ENCODE results near the gene SIRPA.
A peak's percentile ranks its signal among the peaks of the same experiment; 100 is the strongest.

Gene SIRPA

DNA sequence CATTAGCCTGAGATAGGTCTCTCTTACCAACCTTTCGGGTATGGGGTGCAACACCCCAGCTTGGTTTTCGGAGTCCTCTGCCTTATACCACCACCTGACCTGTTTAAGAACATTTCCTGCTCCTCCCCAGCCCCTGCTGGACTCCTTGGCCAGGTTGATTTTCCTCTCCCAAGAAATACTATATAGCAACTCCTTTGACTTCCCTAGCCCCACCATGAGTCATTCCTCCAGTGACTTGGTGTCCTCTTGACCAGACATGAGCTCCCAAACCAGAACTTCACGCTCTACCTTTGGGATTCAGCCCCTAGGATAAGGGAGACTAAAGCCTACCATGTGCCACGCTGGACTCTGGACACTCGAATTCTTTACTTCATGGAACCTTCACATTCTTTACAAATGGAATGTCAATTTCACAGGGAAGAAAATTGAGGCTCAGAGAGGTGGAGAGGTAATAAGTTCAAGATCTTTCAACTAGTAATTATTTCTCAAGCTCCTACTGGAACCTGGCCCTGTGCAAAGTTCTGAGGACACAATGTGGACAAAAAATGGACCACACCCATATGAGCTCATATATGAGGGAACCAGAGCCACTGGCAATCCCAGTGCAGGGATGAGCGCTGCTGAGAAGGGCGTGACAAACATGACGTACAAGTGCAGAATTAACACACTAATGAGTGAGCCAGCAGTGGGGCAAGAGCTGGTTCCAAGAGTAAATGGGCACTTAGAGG, 48.2 kb downstream of the SIRPA start:
- peak overlapping the region; percentile 31 for H3K27ac Mint-ChIP-seq
- no peaks in the 10 kb centered on the region for H3K9me3 Mint-ChIP-seq
- H3K27me3 Mint-ChIP-seq: peaks cover 7% of the 10 kb centered on the region
- ATAC-seq (ENCODE audit: low read depth) (no peak), DNase-seq (ENCODE audit: low spot score in 2 of 2) (no peak)
- no peaks in the 10 kb centered on the region for H3K36me3 Mint-ChIP-seq
- peaks cover 12% of the 10 kb centered on the region for H3K4me1 Mint-ChIP-seq
- H3K4me3 Mint-ChIP-seq: no peak overlapping the region

GRCh38 chr20:1944345-1945091, 49.3 kb downstream of the SIRPA start:
- ATAC-seq (ENCODE audit: low read depth) (no peak), DNase-seq (ENCODE audit: low spot score in 2 of 2) (no peak)
- H3K9me3 Mint-ChIP-seq: no peaks in the 10 kb centered on the region
- peaks cover 7% of the 10 kb centered on the region for H3K27me3 Mint-ChIP-seq
- no peak overlapping the region for H3K4me3 Mint-ChIP-seq
- H3K4me1 Mint-ChIP-seq: peaks cover 12% of the 10 kb centered on the region
- H3K36me3 Mint-ChIP-seq: no peaks in the 10 kb centered on the region
- peak overlapping the region; percentile 9 for H3K27ac Mint-ChIP-seq

GRCh38 chr20:1945134-1945618, 50.0 kb downstream of the SIRPA start:
- Mint-ChIP-seq H3K9me3 (no peaks in the 10 kb centered on the region), H3K36me3 (no peaks in the 10 kb centered on the region), H3K27ac (no peak overlapping the region), H3K4me3 (no peak overlapping the region), H3K27me3 (peaks cover 7% of the 10 kb centered on the region), H3K4me1 (peaks cover 16% of the 10 kb centered on the region)
- ATAC-seq (ENCODE audit: low read depth) (no peak), DNase-seq (ENCODE audit: low spot score in 2 of 2) (no peak)

DNA sequence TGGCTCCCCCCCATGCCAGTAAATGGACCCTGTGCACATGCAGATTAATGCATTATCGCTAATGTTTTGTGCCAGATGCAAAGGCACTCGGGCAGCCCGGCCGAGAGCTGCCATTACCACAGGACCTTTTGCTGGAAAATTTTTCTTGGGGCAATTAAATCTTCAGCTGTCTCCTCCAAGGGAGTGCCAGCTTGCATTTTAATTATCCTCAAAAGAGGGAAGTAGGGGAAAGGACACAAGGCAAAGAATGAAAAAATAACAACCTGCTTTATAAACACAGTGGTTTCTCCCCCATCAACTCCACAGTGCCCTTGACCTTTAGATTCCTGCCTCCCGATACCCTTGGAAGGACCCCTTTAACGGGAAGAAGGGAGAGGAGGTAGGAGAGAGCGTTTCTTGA, 50.5 kb downstream of the SIRPA start:
- H3K4me3 Mint-ChIP-seq: no peak overlapping the region
- no peaks in the 10 kb centered on the region for H3K9me3 Mint-ChIP-seq
- peaks cover 16% of the 10 kb centered on the region for H3K4me1 Mint-ChIP-seq
- H3K27me3 Mint-ChIP-seq: peaks cover 7% of the 10 kb centered on the region
- no peak for ATAC-seq (ENCODE audit: low read depth)
- no peak overlapping the region for H3K27ac Mint-ChIP-seq
- no peaks in the 10 kb centered on the region for H3K36me3 Mint-ChIP-seq
- DNase-seq (ENCODE audit: low spot score in 2 of 2): no peak

DNA sequence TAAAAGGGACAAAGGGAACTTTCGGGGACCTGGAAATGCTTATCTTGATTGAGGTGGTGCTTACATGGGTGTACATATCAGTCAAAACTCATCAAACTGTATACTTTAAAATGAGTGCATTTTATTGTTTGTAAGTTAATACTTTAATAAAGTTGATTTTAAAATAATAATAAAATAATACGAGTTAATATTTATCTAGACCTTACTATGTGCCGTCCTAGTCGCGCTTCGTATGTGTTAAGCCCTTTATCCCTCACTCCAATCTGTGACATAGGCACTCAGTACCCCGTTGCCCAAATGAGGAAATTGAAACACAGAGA, 51.2 kb downstream of the SIRPA start:
- H3K27me3 Mint-ChIP-seq: peaks cover 7% of the 10 kb centered on the region
- ATAC-seq (ENCODE audit: low read depth): peak; percentile 52
- no peaks in the 10 kb centered on the region for H3K36me3 Mint-ChIP-seq
- DNase-seq (ENCODE audit: low spot score in 2 of 2): no peak
- H3K27ac Mint-ChIP-seq: peak overlapping the region; percentile 81
- H3K4me3 Mint-ChIP-seq: peak overlapping the region; percentile 75
- peaks cover 18% of the 10 kb centered on the region for H3K4me1 Mint-ChIP-seq
- no peaks in the 10 kb centered on the region for H3K9me3 Mint-ChIP-seq

DNA sequence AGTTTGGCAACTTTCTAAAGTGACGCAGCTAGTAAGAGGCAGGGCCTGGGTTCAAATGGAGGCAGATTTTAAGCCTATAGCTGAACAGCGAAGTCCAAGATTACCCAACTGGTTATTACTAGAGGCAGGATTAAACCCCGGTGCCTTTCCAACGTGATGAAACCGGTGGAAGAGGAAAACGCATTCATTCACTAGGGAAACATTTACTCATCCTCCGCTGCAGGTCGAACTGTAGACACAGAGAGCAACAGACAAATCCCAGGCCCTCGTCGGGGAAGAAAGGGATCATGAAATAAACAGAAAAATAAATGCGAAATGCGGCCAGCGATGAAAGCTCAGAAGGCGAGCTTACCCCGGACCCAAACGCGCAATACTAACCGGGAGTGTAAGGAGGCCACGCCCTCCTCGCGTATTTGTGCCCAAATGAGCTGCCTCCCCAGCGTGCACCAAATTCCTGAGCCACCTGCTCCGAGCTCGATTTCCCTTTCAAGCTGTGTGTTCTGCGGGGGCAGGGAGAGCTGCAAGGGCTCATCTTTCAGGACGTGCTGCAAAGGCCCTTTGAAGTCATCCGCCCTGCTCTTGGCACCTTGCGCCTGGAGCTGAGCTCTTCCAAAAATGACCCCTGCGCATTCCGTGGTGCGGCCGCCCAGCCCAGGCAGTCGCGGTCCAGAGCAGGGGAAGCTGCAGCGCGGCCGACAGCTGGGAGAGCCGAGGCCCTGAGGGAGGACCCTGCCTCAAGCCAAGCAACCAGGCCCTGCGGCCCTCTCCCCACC, 51.7 kb downstream of the SIRPA start:
- Mint-ChIP-seq H3K9me3 (no peaks in the 10 kb centered on the region), H3K4me1 (peaks cover 22% of the 10 kb centered on the region), H3K4me3 (peak overlapping the region; percentile 75), H3K27me3 (peaks cover 7% of the 10 kb centered on the region), H3K27ac (peak overlapping the region; percentile 81), H3K36me3 (no peaks in the 10 kb centered on the region)
- no peak for DNase-seq (ENCODE audit: low spot score in 2 of 2)
- ATAC-seq (ENCODE audit: low read depth): peak; percentile 35

DNA sequence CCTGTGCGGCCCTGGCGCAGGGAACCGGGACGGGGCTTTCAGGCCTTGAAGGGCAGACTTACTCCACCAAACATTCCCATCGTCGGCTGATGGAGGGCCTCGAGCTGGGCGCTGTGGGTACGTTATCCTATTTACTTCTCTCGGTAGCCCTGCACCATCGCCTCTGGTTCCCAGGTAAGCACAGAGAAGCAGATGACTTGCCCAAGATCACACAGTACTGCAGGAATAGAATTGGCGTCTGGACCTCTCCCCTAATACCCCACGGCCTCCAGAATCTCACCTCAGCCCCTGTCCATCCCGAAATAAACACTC, 52.3 kb downstream of the SIRPA start:
- Mint-ChIP-seq H3K27me3 (peaks cover 7% of the 10 kb centered on the region), H3K9me3 (no peaks in the 10 kb centered on the region), H3K27ac (no peak overlapping the region), H3K4me1 (peaks cover 27% of the 10 kb centered on the region), H3K4me3 (peak overlapping the region; percentile 22), H3K36me3 (no peaks in the 10 kb centered on the region)
- no peak for ATAC-seq (ENCODE audit: low read depth)
- DNase-seq (ENCODE audit: low spot score in 2 of 2): no peak

DNA sequence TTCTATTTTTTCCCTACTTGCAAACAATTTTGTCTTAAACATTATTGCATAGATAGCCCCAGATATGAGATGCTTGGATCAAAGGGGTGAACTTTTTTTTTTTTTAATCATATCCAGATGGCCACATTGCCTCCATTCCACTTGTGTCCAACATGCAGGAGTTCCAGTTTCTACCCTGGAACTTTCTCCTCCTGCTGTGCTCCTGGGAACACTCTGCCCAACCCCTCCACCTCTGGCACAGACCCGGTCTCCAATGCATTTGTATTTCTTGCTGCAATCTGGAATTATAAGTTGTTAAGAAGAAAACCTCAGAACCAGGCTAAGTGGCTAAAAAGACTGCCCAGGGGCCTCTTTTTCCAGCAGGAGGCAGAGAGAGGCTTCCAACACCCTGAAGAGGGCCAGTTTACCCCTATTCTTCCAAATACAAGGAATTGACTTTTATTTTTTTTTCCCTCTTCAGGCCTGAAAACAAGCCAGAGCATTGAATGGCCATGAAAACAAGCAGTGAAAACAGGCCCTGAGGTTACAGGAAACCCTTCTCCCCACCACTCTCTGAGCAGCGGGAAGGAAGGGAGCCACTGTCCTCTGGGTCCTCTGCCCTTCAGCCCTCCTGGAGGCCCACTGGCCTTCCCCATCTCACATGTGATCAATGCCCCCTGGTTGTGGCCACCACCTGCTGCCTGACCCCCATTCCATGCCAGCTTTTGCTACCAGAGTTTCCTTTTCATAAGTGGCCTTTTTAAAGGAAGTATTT, 54.3 kb downstream of the SIRPA start:
- ATAC-seq (ENCODE audit: low read depth) (no peak), DNase-seq (ENCODE audit: low spot score in 2 of 2) (no peak)
- H3K4me3 Mint-ChIP-seq: no peak overlapping the region
- no peaks in the 10 kb centered on the region for H3K36me3 Mint-ChIP-seq
- H3K9me3 Mint-ChIP-seq: no peaks in the 10 kb centered on the region
- peaks cover 41% of the 10 kb centered on the region for H3K4me1 Mint-ChIP-seq
- H3K27me3 Mint-ChIP-seq: peaks cover 5% of the 10 kb centered on the region
- H3K27ac Mint-ChIP-seq: no peak overlapping the region

- Mint-ChIP-seq H3K4me3 (no peak overlapping the region), H3K36me3 (no peaks in the 10 kb centered on the region), H3K4me1 (peaks cover 47% of the 10 kb centered on the region), H3K27me3 (peaks cover 2% of the 10 kb centered on the region), H3K27ac (no peak overlapping the region), H3K9me3 (no peaks in the 10 kb centered on the region)
- DNase-seq (ENCODE audit: low spot score in 2 of 2) (no peak), ATAC-seq (ENCODE audit: low read depth) (no peak)
These were observed 55.6 kb downstream of the SIRPA start for GRCh38 chr20:1950836-1951235.

GRCh38 chr20:1951436-1952115, 56.4 kb downstream of the SIRPA start:
- peaks cover 2% of the 10 kb centered on the region for H3K27me3 Mint-ChIP-seq
- H3K36me3 Mint-ChIP-seq: no peaks in the 10 kb centered on the region
- no peak overlapping the region for H3K4me3 Mint-ChIP-seq
- no peaks in the 10 kb centered on the region for H3K9me3 Mint-ChIP-seq
- peak overlapping the region; percentile 89 for H3K27ac Mint-ChIP-seq
- H3K4me1 Mint-ChIP-seq: peaks cover 46% of the 10 kb centered on the region
- ATAC-seq (ENCODE audit: low read depth): no peak
- DNase-seq (ENCODE audit: low spot score in 2 of 2): no peak

GRCh38 chr20:1952737-1953530, 57.7 kb downstream of the SIRPA start:
- Mint-ChIP-seq H3K9me3 (no peaks in the 10 kb centered on the region), H3K4me3 (peak overlapping the region; percentile 78), H3K27me3 (no peaks in the 10 kb centered on the region), H3K36me3 (no peaks in the 10 kb centered on the region), H3K27ac (peak overlapping the region; percentile 98), H3K4me1 (peaks cover 36% of the 10 kb centered on the region)
- ATAC-seq (ENCODE audit: low read depth): peak; percentile 37
- DNase-seq (ENCODE audit: low spot score in 2 of 2): no peak

DNA sequence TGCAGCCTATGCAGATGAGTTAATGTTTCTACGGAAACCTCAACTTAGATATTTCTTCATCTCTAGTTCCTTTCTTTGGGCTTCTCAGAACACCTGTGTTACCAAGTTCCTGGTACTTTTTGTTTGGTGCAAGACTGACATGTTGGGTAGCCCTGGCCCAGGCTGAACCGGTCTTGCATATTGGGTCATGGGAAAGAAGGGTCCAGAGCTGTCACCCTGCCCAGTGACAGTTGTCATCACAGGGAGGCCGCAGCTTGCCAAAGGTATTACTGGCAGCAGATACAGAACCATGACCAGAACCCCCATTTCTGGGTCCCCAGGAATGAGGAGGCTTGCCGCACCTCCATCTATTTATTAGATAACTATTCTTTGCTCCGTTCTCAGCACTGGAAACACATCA, 58.4 kb downstream of the SIRPA start:
- peak; percentile 54 for ATAC-seq (ENCODE audit: low read depth)
- Mint-ChIP-seq H3K9me3 (no peaks in the 10 kb centered on the region), H3K27me3 (no peaks in the 10 kb centered on the region), H3K27ac (peak overlapping the region; percentile 98), H3K4me3 (peak overlapping the region; percentile 88), H3K4me1 (peaks cover 34% of the 10 kb centered on the region), H3K36me3 (no peaks in the 10 kb centered on the region)
- DNase-seq (ENCODE audit: low spot score in 2 of 2): peak; percentile 29 to 34

GRCh38 chr20:1955217-1955616, 60.0 kb downstream of the SIRPA start:
- Mint-ChIP-seq H3K4me3 (no peak overlapping the region), H3K27me3 (no peaks in the 10 kb centered on the region)

More at GRCh38 chr20:1955217-1955616, 60.0 kb downstream of the SIRPA start:
- Mint-ChIP-seq H3K27ac (no peak overlapping the region), H3K9me3 (peaks cover 3% of the 10 kb centered on the region), H3K36me3 (no peaks in the 10 kb centered on the region), H3K4me1 (peaks cover 30% of the 10 kb centered on the region)
- DNase-seq (ENCODE audit: low spot score in 2 of 2): no peak
- no peak for ATAC-seq (ENCODE audit: low read depth)
